Keratinocyte (primary cell): ENCODE data around the gene DMRT1. TPM values are rescaled to one million over a fixed set of nuclear protein-coding genes. Genes with fewer than 3 reads are reported as not detected.

ENCODE experiments used
- DNase-seq: peaks from one replicate; pipeline ENCODE4 v3.0.0-alpha.2; 2011; ENCODE audit warnings: low read depth, missing footprints, low spot score
- FAIRE-seq: peaks from 2 replicates; lab custom pipeline; 2011; peaks lifted over from hg19 to GRCh38; lab: Jason Lieb, UNC
- H2AFZ ChIP-seq: 2 replicates; pipeline ENCODE4 v1.6.0; 2012; ENCODE audit warnings: low read length, control low read depth, inconsistent platforms; ENCODE audit not compliant: control insufficient read depth
- H3K27ac ChIP-seq: 2 replicates; pipeline ENCODE4 v1.5.1; 2011; ENCODE audit warnings: low read length; ENCODE audit not compliant: control insufficient read depth, insufficient read depth
- H3K27me3 ChIP-seq: 3 replicates; pipeline ENCODE4 v1.6.0; 2011; ENCODE audit warnings: low read length; ENCODE audit not compliant: control insufficient read depth, insufficient read depth; ENCODE audit errors: extremely low read depth
- H3K36me3 ChIP-seq, 2 experiments: 2 replicates in 1 of 2; 3 replicates in 1 of 2; pipeline ENCODE4 v1.5.1; 2011; ENCODE audit warnings: low read length in 2 of 2, mild to moderate bottlenecking in 1 of 2; ENCODE audit not compliant: control insufficient read depth in 2 of 2, insufficient read depth in 2 of 2; ENCODE audit errors: extremely low read depth in 1 of 2
- H3K4me1 ChIP-seq: 3 replicates; pipeline ENCODE4 v1.5.1; 2011; ENCODE audit warnings: low read length; ENCODE audit not compliant: control insufficient read depth, insufficient read depth; ENCODE audit errors: extremely low read depth
- H3K4me2 ChIP-seq: 3 replicates; pipeline ENCODE4 v1.6.0; 2011; ENCODE audit warnings: low read depth, low read length; ENCODE audit not compliant: control insufficient read depth, insufficient read depth; ENCODE audit errors: extremely low read depth
- H3K4me3 ChIP-seq, 3 experiments: fragments of 200-600 bp in 1 of 3; sonication (generic) in 1 of 3; 2 replicates in 2 of 3; 3 replicates in 1 of 3; pipeline ENCODE4 v1.5.1; 2011 to 2016; ENCODE audit warnings: low read length in 3 of 3, mild to moderate bottlenecking in 3 of 3, control low read depth in 2 of 3, inconsistent platforms in 1 of 3, low read depth in 1 of 3, mixed read lengths in 1 of 3, mixed run types in 1 of 3, moderate library complexity in 1 of 3; ENCODE audit not compliant: control insufficient read depth in 2 of 3, insufficient read depth in 2 of 3; ENCODE audit errors: extremely low read depth in 1 of 3
- H3K79me2 ChIP-seq: 2 replicates; pipeline ENCODE4 v1.6.0; 2012; ENCODE audit warnings: low read length; ENCODE audit not compliant: control insufficient read depth, insufficient read depth
- H3K9ac ChIP-seq: 3 replicates; pipeline ENCODE4 v1.6.0; 2011; ENCODE audit warnings: low read length; ENCODE audit not compliant: control insufficient read depth, insufficient read depth; ENCODE audit errors: extremely low read depth
- H3K9me1 ChIP-seq: 3 replicates; pipeline ENCODE4 v1.6.0; 2011; ENCODE audit warnings: low read length; ENCODE audit not compliant: control insufficient read depth, insufficient read depth; ENCODE audit errors: extremely low read depth
- H3K9me3 ChIP-seq: 2 replicates; pipeline ENCODE4 v1.5.1; 2012; ENCODE audit warnings: low read depth, low read length; ENCODE audit not compliant: control insufficient read depth
- H4K20me1 ChIP-seq: 3 replicates; pipeline ENCODE4 v1.6.0; 2011; ENCODE audit warnings: low read length; ENCODE audit not compliant: control insufficient read depth, insufficient read depth; ENCODE audit errors: extremely low read depth
- EZH2 ChIP-seq: IDR thresholded peaks from one replicate; pipeline ENCODE4 v1.6.1; 2012; ENCODE audit warnings: inconsistent platforms, mild to moderate bottlenecking, low read length, moderate library complexity
- dilution Hi-C: fragments of 300-500 bp; cut with MboI; formaldehyde crosslinking; loops from one replicate; pipeline ENCODE4 v1.7.0; 2020; ENCODE audit warnings: low sequenced_read_pairs; ENCODE audit not compliant: extremely low pct_ligation_motif_present
- polyA plus RNA-seq, 5 experiments: library from polyadenylated mRNA; depleted of rRNA in 3 of 5; stranded (reverse) in 3 of 5; stranded (forward) in 1 of 5; unstranded in 1 of 5; fragments of >200 nt; gene quantifications; 1 replicate in 1 of 5; 2 replicates in 3 of 5; 3 replicates in 1 of 5; pipeline versions ENCODE4 v1.2.1 to v1.2.3, GENCODE V29; 2011 to 2012; ENCODE audit warnings: missing spikeins in 2 of 5, low read depth in 1 of 5, low replicate concordance in 1 of 5
- TF ChIP-seq, protein P1 (sequence below), 3 experiments: IDR thresholded peaks in 1 of 3; conservative IDR thresholded peaks in 1 of 3; optimal IDR thresholded peaks in 1 of 3; 2 replicates in 2 of 3; 3 replicates in 1 of 3; pipeline versions ENCODE3 to v1.5.1; 2011; ENCODE audit warnings: low read length in 3 of 3, mild to moderate bottlenecking in 3 of 3, moderate library complexity in 2 of 3, control low read depth in 1 of 3, inconsistent platforms in 1 of 3; ENCODE audit not compliant: insufficient read depth in 2 of 3; ENCODE audit errors: extremely low read depth in 1 of 3

Gene DMRT1
- polyA plus RNA-seq, 1 donor (not counting 4 experiments of a cell fraction or from before 2014, with no cell fraction given): not detected

GRCh38 chr9:962023-962422, 120.5 kb downstream of the DMRT1 start:
- H2AFZ ChIP-seq: no peak overlapping the region
- no peak for FAIRE-seq

GRCh38 chr9:965497-965896, 124.0 kb downstream of the DMRT1 start:
- Histone ChIP-seq H3K9me1 (no peaks in the 10 kb centered on the region), H3K9me3 (no peaks in the 10 kb centered on the region), H3K36me3 (no peaks in the 10 kb centered on the region), H3K9ac (no peak overlapping the region), H3K4me1 (no peaks in the 10 kb centered on the region), H4K20me1 (no peaks in the 10 kb centered on the region), H3K27me3 (peaks cover 65% of the 10 kb centered on the region), H3K4me2 (no peak overlapping the region), H3K4me3 (no peak overlapping the region), H3K79me2 (no peaks in the 10 kb centered on the region), H3K27ac (no peak overlapping the region), H2AFZ (no peak overlapping the region)
- TF ChIP-seq EZH2: peak; percentile 12
- TF ChIP-seq, protein P1, sequence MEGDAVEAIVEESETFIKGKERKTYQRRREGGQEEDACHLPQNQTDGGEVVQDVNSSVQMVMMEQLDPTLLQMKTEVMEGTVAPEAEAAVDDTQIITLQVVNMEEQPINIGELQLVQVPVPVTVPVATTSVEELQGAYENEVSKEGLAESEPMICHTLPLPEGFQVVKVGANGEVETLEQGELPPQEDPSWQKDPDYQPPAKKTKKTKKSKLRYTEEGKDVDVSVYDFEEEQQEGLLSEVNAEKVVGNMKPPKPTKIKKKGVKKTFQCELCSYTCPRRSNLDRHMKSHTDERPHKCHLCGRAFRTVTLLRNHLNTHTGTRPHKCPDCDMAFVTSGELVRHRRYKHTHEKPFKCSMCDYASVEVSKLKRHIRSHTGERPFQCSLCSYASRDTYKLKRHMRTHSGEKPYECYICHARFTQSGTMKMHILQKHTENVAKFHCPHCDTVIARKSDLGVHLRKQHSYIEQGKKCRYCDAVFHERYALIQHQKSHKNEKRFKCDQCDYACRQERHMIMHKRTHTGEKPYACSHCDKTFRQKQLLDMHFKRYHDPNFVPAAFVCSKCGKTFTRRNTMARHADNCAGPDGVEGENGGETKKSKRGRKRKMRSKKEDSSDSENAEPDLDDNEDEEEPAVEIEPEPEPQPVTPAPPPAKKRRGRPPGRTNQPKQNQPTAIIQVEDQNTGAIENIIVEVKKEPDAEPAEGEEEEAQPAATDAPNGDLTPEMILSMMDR (optimal IDR thresholded peaks at IDR 0.05 in 1 of 3, IDR thresholded peaks at IDR 0.05 in 1 of 3, conservative IDR thresholded peaks at IDR 0.05 in 1 of 3; ENCODE audit: extremely low read depth in 1 of 3, insufficient read depth in 2 of 3, low read length in 3 of 3): no peak
- FAIRE-seq (no peak), DNase-seq (no peak)
- dilution Hi-C loops: no loop called here

More at GRCh38 chr9:962023-962422, 120.5 kb downstream of the DMRT1 start:
- Histone ChIP-seq H3K36me3 (no peaks in the 10 kb centered on the region), H3K4me3 (no peak overlapping the region), H3K79me2 (no peaks in the 10 kb centered on the region), H4K20me1 (no peaks in the 10 kb centered on the region), H3K4me2 (no peak overlapping the region), H3K27me3 (peaks cover 30% of the 10 kb centered on the region), H3K9me3 (no peaks in the 10 kb centered on the region), H3K4me1 (no peaks in the 10 kb centered on the region), H3K27ac (no peak overlapping the region), H3K9ac (no peak overlapping the region), H3K9me1 (no peaks in the 10 kb centered on the region)
- TF ChIP-seq, protein P1 (optimal IDR thresholded peaks at IDR 0.05 in 1 of 3, IDR thresholded peaks at IDR 0.05 in 1 of 3, conservative IDR thresholded peaks at IDR 0.05 in 1 of 3; ENCODE audit: extremely low read depth in 1 of 3, insufficient read depth in 2 of 3, low read length in 3 of 3): no peak
- TF ChIP-seq EZH2: no peak
- DNase-seq: no peak
- dilution Hi-C loops: no loop called here
